Upper lobe of right lung (tissue), 1 donor: ENCODE results near the gene THEM4. TPM values are rescaled to one million over a fixed set of nuclear protein-coding genes. Genes with fewer than 3 reads are reported as not detected.

Experiments used
- ATAC-seq: fragments of 200-7000 bp; cut with Tn5 transposase; one replicate; pipeline ENCODE4 v1.9.1; 2020; ENCODE audit warnings: mild to moderate bottlenecking, moderate library complexity
- DNase-seq: peaks from one replicate; pipeline ENCODE4 v3.0.0-alpha.2; 2020
- H3K27ac ChIP-seq: fragments of 200-600 bp; one replicate; pipeline ENCODE4 v1.8.0; 2022
- H3K27me3 ChIP-seq: fragments of 200-600 bp; one replicate; pipeline ENCODE4 v1.8.0; 2022; ENCODE audit warnings: mild to moderate bottlenecking
- H3K36me3 ChIP-seq: fragments of 200-600 bp; one replicate; pipeline ENCODE4 v1.8.0; 2022
- H3K4me1 ChIP-seq: fragments of 200-600 bp; one replicate; pipeline ENCODE4 v1.8.0; 2022
- H3K4me3 ChIP-seq: fragments of 200-600 bp; one replicate; pipeline ENCODE4 v1.8.0; 2022; ENCODE audit warnings: mild to moderate bottlenecking
- H3K9me3 ChIP-seq: fragments of 200-600 bp; one replicate; pipeline ENCODE4 v1.8.0; 2022
- intact Hi-C: fragments of 100-400 bp; cut with DNase I; formaldehyde crosslinking; loops from one replicate; pipeline ENCODE4 v1.11.0; 2022
- total RNA-seq: library from RNA; stranded (reverse); fragmentation: NEBNext Ultra II Directional; extraction: Animal tissue kit (Norgen Biotek cat#: 25700); gene quantifications from one replicate; pipeline ENCODE4 v1.2.1, GENCODE V29; 2021
- TF ChIP-seq, protein P1 (sequence below): fragments of 200-600 bp; IDR thresholded peaks from one replicate; pipeline ENCODE4 v1.8.0; 2022; ENCODE audit warnings: antibody characterized with exemption
- donor health status: DM: no; HTN: yes; CAD: no; lungs with severe emphysema.

The THEM4 gene
- total RNA-seq, 1 donor from 2014 or later = 14.0 TPM

DNA sequence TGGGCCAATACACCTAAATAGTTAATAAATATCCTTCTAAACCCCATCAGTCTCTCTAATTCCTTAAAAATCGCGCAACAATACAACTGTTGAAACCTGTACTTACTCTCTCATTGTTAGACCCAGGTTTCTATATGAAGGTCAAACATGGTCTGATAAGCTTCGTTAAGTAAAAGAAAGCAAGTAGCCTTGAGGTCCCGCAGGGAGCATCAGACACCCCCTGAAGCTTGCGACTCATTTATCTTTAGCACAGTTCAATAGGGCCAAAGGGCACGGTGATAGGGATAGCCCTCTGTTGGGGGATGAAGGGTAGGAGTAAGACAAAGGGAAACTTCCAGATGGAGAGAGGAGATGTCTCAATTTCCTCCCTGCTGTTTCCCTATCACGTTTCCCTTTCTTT, 27.3 kb upstream of the THEM4 start:
- H3K27me3 ChIP-seq = no peaks in the 10 kb centered on the region
- H3K27ac ChIP-seq = no peak overlapping the region
- no peak for DNase-seq
- H3K4me3 ChIP-seq = no peak overlapping the region
- intact Hi-C loops = no loop called here
- no peaks in the 10 kb centered on the region for H3K36me3 ChIP-seq
- no peaks in the 10 kb centered on the region for H3K9me3 ChIP-seq
- peaks cover 3% of the 10 kb centered on the region for H3K4me1 ChIP-seq
- TF ChIP-seq, protein P1, sequence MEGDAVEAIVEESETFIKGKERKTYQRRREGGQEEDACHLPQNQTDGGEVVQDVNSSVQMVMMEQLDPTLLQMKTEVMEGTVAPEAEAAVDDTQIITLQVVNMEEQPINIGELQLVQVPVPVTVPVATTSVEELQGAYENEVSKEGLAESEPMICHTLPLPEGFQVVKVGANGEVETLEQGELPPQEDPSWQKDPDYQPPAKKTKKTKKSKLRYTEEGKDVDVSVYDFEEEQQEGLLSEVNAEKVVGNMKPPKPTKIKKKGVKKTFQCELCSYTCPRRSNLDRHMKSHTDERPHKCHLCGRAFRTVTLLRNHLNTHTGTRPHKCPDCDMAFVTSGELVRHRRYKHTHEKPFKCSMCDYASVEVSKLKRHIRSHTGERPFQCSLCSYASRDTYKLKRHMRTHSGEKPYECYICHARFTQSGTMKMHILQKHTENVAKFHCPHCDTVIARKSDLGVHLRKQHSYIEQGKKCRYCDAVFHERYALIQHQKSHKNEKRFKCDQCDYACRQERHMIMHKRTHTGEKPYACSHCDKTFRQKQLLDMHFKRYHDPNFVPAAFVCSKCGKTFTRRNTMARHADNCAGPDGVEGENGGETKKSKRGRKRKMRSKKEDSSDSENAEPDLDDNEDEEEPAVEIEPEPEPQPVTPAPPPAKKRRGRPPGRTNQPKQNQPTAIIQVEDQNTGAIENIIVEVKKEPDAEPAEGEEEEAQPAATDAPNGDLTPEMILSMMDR = no peak
- no peak for ATAC-seq

DNA sequence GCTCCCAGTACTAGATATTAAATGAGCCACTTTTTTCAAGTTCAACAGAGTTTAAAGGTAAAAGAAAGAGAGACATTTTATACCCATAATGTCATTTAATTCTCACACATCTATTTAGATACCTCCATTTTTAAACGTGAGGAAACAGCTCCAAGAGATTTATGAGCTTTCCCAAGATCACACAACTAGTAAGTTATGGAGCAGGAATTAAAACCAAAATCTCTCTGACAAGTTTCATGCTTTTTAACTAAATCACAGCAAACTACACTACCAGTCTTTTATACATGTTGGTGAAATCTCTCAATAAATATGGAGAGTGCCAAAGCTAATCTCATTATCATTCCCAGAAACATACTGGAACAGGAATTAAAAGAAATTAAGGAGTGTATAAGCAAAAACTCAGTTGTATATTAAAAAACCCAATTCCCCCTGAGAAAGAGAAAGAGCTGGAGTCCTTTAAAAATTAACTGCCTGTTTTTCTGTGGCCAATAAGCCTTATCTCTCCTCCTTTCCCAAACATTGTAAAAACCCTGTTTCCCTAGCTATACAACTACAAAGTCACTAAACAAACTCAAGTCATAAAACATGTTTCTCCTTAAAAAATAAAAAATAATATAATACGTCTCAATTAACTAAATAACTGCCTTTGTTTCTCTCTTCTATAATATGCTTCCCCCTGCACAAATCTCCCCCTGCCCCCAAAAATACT, 26.7 kb upstream of the THEM4 start:
- Histone ChIP-seq H3K27me3 (no peaks in the 10 kb centered on the region), H3K4me3 (no peak overlapping the region), H3K9me3 (no peaks in the 10 kb centered on the region), H3K4me1 (no peaks in the 10 kb centered on the region), H3K36me3 (no peaks in the 10 kb centered on the region), H3K27ac (no peak overlapping the region)
- intact Hi-C loops = no loop called here
- no peak for DNase-seq
- ATAC-seq = no peak
- TF ChIP-seq, protein P1 = no peak

DNA sequence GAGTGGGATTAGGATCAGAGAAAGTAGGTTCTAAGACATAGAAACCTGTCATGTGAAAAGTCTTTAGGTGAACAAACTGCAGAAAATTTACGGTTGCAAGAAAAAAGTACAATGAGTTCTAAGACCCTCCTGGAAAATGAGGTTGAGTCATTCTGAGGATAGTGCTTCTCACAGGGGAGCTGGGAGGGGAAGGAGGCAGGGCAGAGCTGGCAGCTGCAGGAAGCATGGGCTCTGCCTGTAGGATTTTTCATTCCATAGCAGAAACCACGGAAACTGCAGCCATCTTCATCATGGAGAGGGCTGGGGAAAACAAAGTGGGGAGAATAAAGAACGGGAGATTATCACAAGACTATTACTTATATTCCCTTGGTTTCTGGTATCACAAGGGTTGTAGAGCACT, 25.8 kb upstream of the THEM4 start:
- no peak for ATAC-seq
- intact Hi-C loops = no loop called here
- H3K27me3 ChIP-seq = no peaks in the 10 kb centered on the region
- no peak overlapping the region for H3K4me3 ChIP-seq
- H3K36me3 ChIP-seq = no peaks in the 10 kb centered on the region
- H3K9me3 ChIP-seq = no peaks in the 10 kb centered on the region
- H3K4me1 ChIP-seq = no peaks in the 10 kb centered on the region
- no peak overlapping the region for H3K27ac ChIP-seq
- no peak for DNase-seq
- TF ChIP-seq, protein P1 = no peak

DNA sequence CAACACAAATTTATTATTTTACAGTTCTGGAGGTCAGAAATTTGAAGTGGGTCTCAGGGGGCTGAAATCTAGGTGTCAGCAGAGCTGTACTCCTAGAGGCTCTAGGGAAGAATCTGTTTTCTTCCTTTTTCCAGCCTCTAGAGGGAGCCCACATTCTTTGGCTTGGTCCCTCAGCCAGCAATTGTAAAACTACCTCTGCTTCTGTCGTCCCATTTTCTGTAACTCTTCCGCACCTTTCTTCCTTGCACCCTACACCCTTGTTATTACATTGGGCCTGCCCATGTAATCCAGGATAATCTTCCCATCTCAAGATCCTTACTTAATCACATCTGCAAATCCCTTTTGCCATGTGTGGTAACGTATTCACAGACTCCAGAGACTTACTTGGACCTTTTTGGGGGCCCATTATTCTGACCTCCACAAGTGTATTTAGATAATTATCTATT, 24.8 kb upstream of the THEM4 start:
- TF ChIP-seq, protein P1 = peak; percentile 92
- Histone ChIP-seq H3K27me3 (no peaks in the 10 kb centered on the region), H3K9me3 (no peaks in the 10 kb centered on the region), H3K4me1 (no peaks in the 10 kb centered on the region), H3K4me3 (no peak overlapping the region), H3K27ac (no peak overlapping the region), H3K36me3 (no peaks in the 10 kb centered on the region)
- intact Hi-C loops = no loop called here
- ATAC-seq (peak; percentile 97), DNase-seq (no peak)

DNA sequence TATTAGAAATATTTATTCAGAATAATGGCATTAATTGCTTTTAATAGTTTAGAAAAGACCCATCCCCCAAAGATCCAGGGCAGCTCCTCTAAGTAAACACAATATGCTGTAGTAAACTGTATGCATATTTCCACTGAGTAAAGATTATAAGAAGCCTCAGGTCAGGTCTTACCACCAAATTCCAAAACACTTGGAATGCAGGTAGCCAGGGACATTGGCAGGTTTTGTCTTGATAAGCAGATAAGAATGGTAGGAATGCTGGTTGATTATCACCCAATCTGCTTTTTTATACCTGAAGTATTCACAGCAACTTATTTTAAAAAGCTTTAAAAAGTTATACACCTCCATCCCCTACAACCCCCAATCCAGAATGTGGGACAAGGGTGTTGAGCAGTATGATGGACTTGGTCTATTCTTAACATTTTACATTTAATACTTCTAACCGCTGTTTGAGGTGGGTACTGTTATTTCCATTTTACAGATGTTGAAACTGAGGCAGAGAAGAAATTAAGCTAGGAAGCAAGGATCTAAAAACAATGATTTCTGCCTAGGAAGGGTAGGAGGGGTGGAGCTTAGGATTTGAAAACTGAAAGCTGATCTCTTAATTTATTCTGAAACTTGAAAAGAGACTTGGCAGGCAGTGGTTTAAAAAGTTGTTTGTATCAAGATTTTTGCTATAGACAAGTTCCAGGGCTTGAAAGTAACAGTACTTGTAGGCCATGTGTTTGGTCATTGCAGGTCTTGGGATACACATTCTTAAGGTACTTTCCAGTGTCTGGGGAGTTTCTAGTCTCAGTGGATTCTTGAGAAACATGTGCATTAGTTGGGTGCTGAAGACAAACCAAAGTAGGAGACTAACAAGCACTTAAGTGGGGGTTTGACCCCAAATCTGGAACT, 15.6 kb upstream of the THEM4 start:
- ATAC-seq (no peak), DNase-seq (no peak)
- Histone ChIP-seq H3K27me3 (no peaks in the 10 kb centered on the region), H3K27ac (no peak overlapping the region), H3K9me3 (no peaks in the 10 kb centered on the region), H3K36me3 (no peaks in the 10 kb centered on the region), H3K4me3 (no peak overlapping the region), H3K4me1 (no peaks in the 10 kb centered on the region)
- intact Hi-C loops = no loop called here
- TF ChIP-seq, protein P1 = no peak
